ENCODE results near the gene TMUB1. TPM values are rescaled to one million over a fixed set of nuclear protein-coding genes. Genes with fewer than 3 reads are reported as not detected.
A peak's percentile ranks its signal among the peaks of the same experiment; 100 is the strongest.

The TMUB1 gene
- total RNA-seq, 1 experiment from 2014 or later: 45.4 TPM

DNA sequence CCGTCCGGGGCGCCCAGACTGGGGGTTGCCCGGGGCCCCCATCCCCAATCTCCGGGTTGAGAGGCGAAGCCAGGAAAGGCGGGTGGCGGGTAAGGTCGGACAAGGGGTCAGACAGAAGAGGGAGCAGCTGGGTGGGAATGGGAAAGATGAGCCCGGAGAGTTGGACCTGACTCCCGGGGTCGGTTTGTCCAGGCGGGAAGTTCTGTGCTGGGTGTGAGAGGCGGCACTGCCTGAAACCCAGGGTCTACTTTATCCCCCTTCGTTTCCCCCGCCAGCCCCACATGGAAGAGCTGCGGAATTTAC is 23.2 kb downstream of the TMUB1 start:
- WGBS (ENCODE audit: extremely low coverage, insufficient read length, low lambda C conversion rate): no CpG with 5 or more reads among the region's 17 CpGs
- no peak overlapping the region for H3K27ac ChIP-seq (ENCODE audit: insufficient read length, low read depth, low read length)
- peaks cover 4 to 12% (median 11%) of the 10 kb centered on the region in 3 experiments; a peak in 6 of 7 replicates for H3K36me3 Mint-ChIP-seq (ENCODE audit: insufficient read depth in 1 of 3, low read depth in 3 of 3)
- H3K79me2 ChIP-seq (ENCODE audit: insufficient read depth, low read length): no peaks in the 10 kb centered on the region
- H3K56ac ChIP-seq (ENCODE audit: insufficient read length, low read depth, low read length): no peak overlapping the region
- H4K8ac ChIP-seq (replicated peaks; ENCODE audit: insufficient read length, low read depth, low read length): no peak overlapping the region
- H2BK15ac ChIP-seq (ENCODE audit: low read depth, low read length): no peak overlapping the region
- no peaks in the 10 kb centered on the region; the same call in 1 of the 2 replicates for H3K27me3 ChIP-seq (ENCODE audit: insufficient read depth, low read length)
- H3T11ph ChIP-seq (ENCODE audit: low read length): no peak overlapping the region
- peak overlapping the region; percentile 78 to 91 for H3K4me3 Mint-ChIP-seq
- H2BK120ac ChIP-seq (ENCODE audit: low read depth, low read length, poor library complexity, severe bottlenecking): no peak overlapping the region
- H3K23ac ChIP-seq (ENCODE audit: insufficient read length, low read depth, low read length): no peak overlapping the region
- H2BK12ac ChIP-seq (ENCODE audit: insufficient read length, low read depth, low read length): no peak overlapping the region
- H3K18ac ChIP-seq (ENCODE audit: insufficient read length, low read depth, low read length): no peak overlapping the region
- H3K4me2 ChIP-seq (ENCODE audit: insufficient read depth, insufficient read length, low read length): peak overlapping the region; percentile 58
- H2BK5ac ChIP-seq (ENCODE audit: insufficient read length, low read length): no peak overlapping the region
- H3K27ac Mint-ChIP-seq: no peak overlapping the region
- no peak overlapping the region for H3K9ac ChIP-seq (ENCODE audit: extremely low read depth, insufficient read length, low read length)
- H3K4me1 Mint-ChIP-seq: peaks cover 40 to 50% of the 10 kb centered on the region in 2 experiments
- H3K27me3 Mint-ChIP-seq (ENCODE audit: low read depth): peaks cover 15% of the 10 kb centered on the region
- peak; percentile 56 for DNase-seq
- H4K91ac ChIP-seq (ENCODE audit: insufficient read length, low read depth, low read length): no peak overlapping the region
- no peaks in the 10 kb centered on the region for H3K9me3 ChIP-seq (ENCODE audit: control insufficient read depth, low read depth, low read length)
- H3K4me1 ChIP-seq (ENCODE audit: insufficient read depth, low read length): peaks cover 8% of the 10 kb centered on the region
- H3K23me2 ChIP-seq (ENCODE audit: insufficient read length, low read depth, low read length, poor library complexity, severe bottlenecking): peaks cover 41% of the 10 kb centered on the region
- no peaks in the 10 kb centered on the region; a peak in 1 of 5 replicates for H3K9me3 Mint-ChIP-seq
- no peak overlapping the region for H3K14ac ChIP-seq (ENCODE audit: insufficient read depth, low read length)
- TF ChIP-seq, protein P1, sequence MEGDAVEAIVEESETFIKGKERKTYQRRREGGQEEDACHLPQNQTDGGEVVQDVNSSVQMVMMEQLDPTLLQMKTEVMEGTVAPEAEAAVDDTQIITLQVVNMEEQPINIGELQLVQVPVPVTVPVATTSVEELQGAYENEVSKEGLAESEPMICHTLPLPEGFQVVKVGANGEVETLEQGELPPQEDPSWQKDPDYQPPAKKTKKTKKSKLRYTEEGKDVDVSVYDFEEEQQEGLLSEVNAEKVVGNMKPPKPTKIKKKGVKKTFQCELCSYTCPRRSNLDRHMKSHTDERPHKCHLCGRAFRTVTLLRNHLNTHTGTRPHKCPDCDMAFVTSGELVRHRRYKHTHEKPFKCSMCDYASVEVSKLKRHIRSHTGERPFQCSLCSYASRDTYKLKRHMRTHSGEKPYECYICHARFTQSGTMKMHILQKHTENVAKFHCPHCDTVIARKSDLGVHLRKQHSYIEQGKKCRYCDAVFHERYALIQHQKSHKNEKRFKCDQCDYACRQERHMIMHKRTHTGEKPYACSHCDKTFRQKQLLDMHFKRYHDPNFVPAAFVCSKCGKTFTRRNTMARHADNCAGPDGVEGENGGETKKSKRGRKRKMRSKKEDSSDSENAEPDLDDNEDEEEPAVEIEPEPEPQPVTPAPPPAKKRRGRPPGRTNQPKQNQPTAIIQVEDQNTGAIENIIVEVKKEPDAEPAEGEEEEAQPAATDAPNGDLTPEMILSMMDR (conservative IDR thresholded peaks at IDR 0.05): peak; percentile 16; the same call in 1 of the 3 replicates
- H4K20me1 ChIP-seq (ENCODE audit: control insufficient read depth, insufficient read depth, insufficient read length): no peaks in the 10 kb centered on the region
- no peak overlapping the region for H2AFZ ChIP-seq (ENCODE audit: low read length)
- no peak overlapping the region for H3K4ac ChIP-seq (ENCODE audit: low read depth, low read length)
- H4K5ac ChIP-seq (ENCODE audit: insufficient read length, low read depth, low read length): no peak overlapping the region
- H2AK5ac ChIP-seq (ENCODE audit: insufficient read length, low read length): no peak overlapping the region
- H3K79me1 ChIP-seq (ENCODE audit: insufficient read depth, low read depth, low read length, poor library complexity, severe bottlenecking): no peaks in the 10 kb centered on the region
- no peak overlapping the region for H2BK20ac ChIP-seq (ENCODE audit: low read depth, low read length, poor library complexity, severe bottlenecking)

Measured in H9 (cell line).